Measurements from ENCODE around the gene SERPIND1. TPM values are rescaled to one million over a fixed set of nuclear protein-coding genes. Genes with fewer than 3 reads are reported as not detected.

SERPIND1 gene
- total and polyA plus RNA-seq, 10 donors = 0.03 to 0.14 (median 0.09) TPM; not detected in 6

GRCh38 chr22:20805972-20806471 lies 32.1 kb downstream of the SERPIND1 start:
- DNase-seq = no peak
- intact Hi-C loops (cut with DNase I; ENCODE audit: low total_unique reads) = no loop called here
- H3K4me1 ChIP-seq = peaks cover 0 to 13% (median 0%) of the 10 kb centered on the region in 6 donors
- H3K4me3 ChIP-seq = no peak overlapping the region
- WGBS, 5 donors = 78 to 90% (median 90%) methylated on average over 3 of the region's 3 CpGs
- H3K36me3 ChIP-seq = peaks cover 3 to 100% (median 89%) of the 10 kb centered on the region in 6 donors
- TF ChIP-seq CTCF (IDR thresholded peaks at IDR 0.05 in 8 of 11, conservative IDR thresholded peaks at IDR 0.05 in 3 of 11) (no peak), POLR2AphosphoS5 (IDR thresholded peaks at IDR 0.05) (no peak), POLR2A (IDR thresholded peaks at IDR 0.05) (no peak)
- H3K27ac ChIP-seq = no peak overlapping the region
- H3K27me3 ChIP-seq (replicated peaks in 1 of 7) = no peaks in the 10 kb centered on the region
- H3K9me3 ChIP-seq = no peaks in the 10 kb centered on the region

- Histone ChIP-seq H3K4me1 (peaks cover 0 to 14% (median 0%) of the 10 kb centered on the region in 6 donors), H3K36me3 (peaks cover 3 to 100% (median 83%) of the 10 kb centered on the region in 6 donors), H3K4me3 (no peak overlapping the region), H3K9me3 (no peaks in the 10 kb centered on the region), H3K27ac (no peak overlapping the region), H3K27me3 (replicated peaks in 1 of 7) (no peaks in the 10 kb centered on the region)
- no peak for DNase-seq
- TF ChIP-seq POLR2AphosphoS5 (IDR thresholded peaks at IDR 0.05) = no peak
- TF ChIP-seq CTCF (IDR thresholded peaks at IDR 0.05 in 8 of 11, conservative IDR thresholded peaks at IDR 0.05 in 3 of 11) = no peak
- no peak for TF ChIP-seq POLR2A (IDR thresholded peaks at IDR 0.05)
- intact Hi-C loops (cut with DNase I; ENCODE audit: low total_unique reads) = no loop called here
- WGBS, 5 donors = 87 to 100% (median 93%) methylated on average over 3 to 4 of the region's 4 CpGs
Observed at GRCh38 chr22:20807315-20807752, 33.4 kb downstream of the SERPIND1 start.

- H3K4me3 ChIP-seq = no peak overlapping the region
- TF ChIP-seq POLR2AphosphoS5 (IDR thresholded peaks at IDR 0.05) (no peak), POLR2A (IDR thresholded peaks at IDR 0.05) (no peak), CTCF (IDR thresholded peaks at IDR 0.05 in 8 of 11, conservative IDR thresholded peaks at IDR 0.05 in 3 of 11) (no peak)
- peaks cover 0 to 14% (median 0%) of the 10 kb centered on the region in 6 donors for H3K4me1 ChIP-seq
- intact Hi-C loops (cut with DNase I; ENCODE audit: low total_unique reads) = no loop called here
- H3K27ac ChIP-seq = no peak overlapping the region
- H3K9me3 ChIP-seq = no peaks in the 10 kb centered on the region
- 51 to 72% (median 67%) methylated on average over 4 of the region's 4 CpGs for WGBS, 5 donors
- no peak for DNase-seq
- peaks cover 3 to 100% (median 82%) of the 10 kb centered on the region in 6 donors for H3K36me3 ChIP-seq
- H3K27me3 ChIP-seq (replicated peaks in 1 of 7) = no peaks in the 10 kb centered on the region
Observed at GRCh38 chr22:20808844-20809243, 34.9 kb downstream of the SERPIND1 start.

- intact Hi-C loops (cut with DNase I; ENCODE audit: low total_unique reads) = no loop called here
- DNase-seq = no peak
- Histone ChIP-seq H3K27me3 (replicated peaks in 1 of 7) (no peaks in the 10 kb centered on the region), H3K4me1 (peaks cover 0 to 14% (median 0%) of the 10 kb centered on the region in 6 donors), H3K4me3 (no peak overlapping the region), H3K36me3 (peaks cover 3 to 100% (median 77%) of the 10 kb centered on the region in 6 donors), H3K27ac (no peak overlapping the region), H3K9me3 (no peaks in the 10 kb centered on the region)
- no peak for TF ChIP-seq POLR2A (IDR thresholded peaks at IDR 0.05)
- TF ChIP-seq CTCF (IDR thresholded peaks at IDR 0.05 in 8 of 11, conservative IDR thresholded peaks at IDR 0.05 in 3 of 11) = no peak
- TF ChIP-seq POLR2AphosphoS5 (IDR thresholded peaks at IDR 0.05) = no peak
- 83 to 85% (median 83%) methylated on average over 6 of the region's 6 CpGs for WGBS, 5 donors
Observed at GRCh38 chr22:20809538-20810185, 35.7 kb downstream of the SERPIND1 start.
